Vagina (tissue), 2 donors: ENCODE results near the gene ASF1A. TPM values are rescaled to one million over a fixed set of nuclear protein-coding genes. Genes with fewer than 3 reads are reported as not detected.

Experiments
- DNase-seq, 2 donors: peaks; one replicate each; pipeline ENCODE4 v3.0.0-alpha.2; 2017; ENCODE audit errors: extremely low spot score in 2 of 2
- H3K27ac ChIP-seq: fragments of 200-600 bp; sonication (generic); one replicate; pipeline ENCODE4 v1.5.1; 2019
- H3K27me3 ChIP-seq: fragments of 200-600 bp; sonication (generic); one replicate; pipeline ENCODE4 v1.5.1; 2019
- H3K36me3 ChIP-seq, 2 donors: fragments of 200-600 bp; sonication (generic); one replicate each; pipeline ENCODE4 v1.5.1; 2017 to 2019
- H3K4me1 ChIP-seq: fragments of 200-600 bp; sonication (generic); one replicate; pipeline ENCODE4 v1.5.1; 2019
- H3K4me3 ChIP-seq, 2 donors: fragments of 200-600 bp; sonication (generic); 1 replicate in 1 of 2; 2 replicates in 1 of 2; pipeline ENCODE4 v1.5.1; 2016 to 2019
- H3K9me3 ChIP-seq: fragments of 200-600 bp; sonication (generic); one replicate; pipeline ENCODE4 v1.5.1; 2019
- CTCF ChIP-seq, 3 experiments: fragments of 450-650 bp in 2 of 3; fragments of 200-600 bp in 1 of 3; sonication (generic) in 1 of 3; IDR thresholded peaks; one replicate each; pipeline ENCODE4 v1.5.1; 2017 to 2019; ENCODE audit warnings: antibody characterized with exemption in 3 of 3, mild to moderate bottlenecking in 2 of 3, moderate library complexity in 2 of 3
- POLR2A ChIP-seq, 2 donors: fragments of 450-650 bp; IDR thresholded peaks; one replicate each; pipeline ENCODE4 v1.6.1; 2017; ENCODE audit warnings: antibody characterized with exemption in 2 of 2, mild to moderate bottlenecking in 2 of 2, moderate library complexity in 2 of 2
- POLR2AphosphoS5 ChIP-seq, 2 donors: sonication (generic); formaldehyde crosslinking; IDR thresholded peaks; one replicate each; pipeline ENCODE4 v1.9.0; 2017; ENCODE audit warnings: antibody characterized with exemption in 2 of 2, mild to moderate bottlenecking in 2 of 2, low read depth in 1 of 2; ENCODE audit not compliant: insufficient read depth in 1 of 2
- intact Hi-C: fragments of 100-400 bp; cut with DNase I; formaldehyde crosslinking; loops from one replicate; pipeline ENCODE4 v1.15.1; 2023
- total RNA-seq: library from RNA; depleted of rRNA; stranded (reverse); fragments of >200 nt; gene quantifications from one replicate; pipeline ENCODE4 v1.2.3, GENCODE V29; 2016

ASF1A gene
- total RNA-seq, 1 donor from 2014 or later = 7.9 TPM

DNA sequence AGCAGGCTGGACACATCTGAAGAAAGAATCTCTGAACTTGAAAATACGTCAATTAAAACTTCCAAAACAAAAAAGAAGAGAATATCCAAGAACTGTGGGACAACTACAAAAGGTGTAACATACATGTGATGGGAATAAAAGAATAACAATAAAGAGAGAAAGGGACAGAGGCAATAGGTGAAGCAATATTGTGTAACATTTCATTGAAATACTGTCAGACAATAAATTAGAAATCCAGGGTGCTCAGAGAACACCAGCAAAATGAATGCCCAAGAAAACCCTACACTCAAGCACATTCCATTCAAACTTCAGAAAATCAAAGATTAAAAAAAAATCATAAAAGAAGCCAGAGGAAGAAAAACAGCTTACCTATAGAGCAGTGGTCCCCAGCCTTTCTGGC, 33.6 kb upstream of the ASF1A start:
- Histone ChIP-seq H3K36me3 (no peaks in the 10 kb centered on the region), H3K27me3 (no peaks in the 10 kb centered on the region), H3K4me3 (no peak overlapping the region), H3K27ac (no peak overlapping the region), H3K4me1 (peaks cover 9% of the 10 kb centered on the region), H3K9me3 (no peaks in the 10 kb centered on the region)
- intact Hi-C loops = no loop called here
- TF ChIP-seq POLR2A (IDR thresholded peaks at IDR 0.05) (no peak), POLR2AphosphoS5 (IDR thresholded peaks at IDR 0.05; ENCODE audit: insufficient read depth in 1 of 2, low read depth in 1 of 2) (no peak), CTCF (IDR thresholded peaks at IDR 0.05) (no peak)
- no peak for DNase-seq

GRCh38 chr6:118860880-118861279, 33.1 kb upstream of the ASF1A start:
- Histone ChIP-seq H3K27me3 (no peaks in the 10 kb centered on the region), H3K4me3 (no peak overlapping the region), H3K9me3 (no peaks in the 10 kb centered on the region), H3K27ac (no peak overlapping the region), H3K4me1 (peaks cover 10% of the 10 kb centered on the region), H3K36me3 (no peaks in the 10 kb centered on the region)
- intact Hi-C loops = no loop called here
- no peak for DNase-seq
- TF ChIP-seq POLR2A (IDR thresholded peaks at IDR 0.05) (no peak), POLR2AphosphoS5 (IDR thresholded peaks at IDR 0.05; ENCODE audit: insufficient read depth in 1 of 2, low read depth in 1 of 2) (no peak), CTCF (IDR thresholded peaks at IDR 0.05) (no peak)

GRCh38 chr6:118862443-118862842, 31.5 kb upstream of the ASF1A start:
- H3K27me3 ChIP-seq = no peaks in the 10 kb centered on the region
- H3K4me1 ChIP-seq = peaks cover 10% of the 10 kb centered on the region
- no peaks in the 10 kb centered on the region for H3K36me3 ChIP-seq
- H3K9me3 ChIP-seq = no peaks in the 10 kb centered on the region
- intact Hi-C loops = no loop called here
- no peak for DNase-seq
- H3K4me3 ChIP-seq = no peak overlapping the region
- no peak overlapping the region for H3K27ac ChIP-seq
- TF ChIP-seq POLR2AphosphoS5 (IDR thresholded peaks at IDR 0.05; ENCODE audit: insufficient read depth in 1 of 2, low read depth in 1 of 2) = no peak
- TF ChIP-seq CTCF (IDR thresholded peaks at IDR 0.05) = no peak
- TF ChIP-seq POLR2A (IDR thresholded peaks at IDR 0.05) = no peak

GRCh38 chr6:118864341-118865099, 29.4 kb upstream of the ASF1A start:
- DNase-seq = no peak
- Histone ChIP-seq H3K36me3 (no peaks in the 10 kb centered on the region), H3K4me1 (peaks cover 10% of the 10 kb centered on the region), H3K4me3 (no peak overlapping the region), H3K27me3 (no peaks in the 10 kb centered on the region), H3K27ac (no peak overlapping the region), H3K9me3 (no peaks in the 10 kb centered on the region)
- TF ChIP-seq POLR2A (IDR thresholded peaks at IDR 0.05) (no peak), POLR2AphosphoS5 (IDR thresholded peaks at IDR 0.05; ENCODE audit: insufficient read depth in 1 of 2, low read depth in 1 of 2) (no peak), CTCF (IDR thresholded peaks at IDR 0.05) (no peak)
- intact Hi-C loops = no loop called here

DNA sequence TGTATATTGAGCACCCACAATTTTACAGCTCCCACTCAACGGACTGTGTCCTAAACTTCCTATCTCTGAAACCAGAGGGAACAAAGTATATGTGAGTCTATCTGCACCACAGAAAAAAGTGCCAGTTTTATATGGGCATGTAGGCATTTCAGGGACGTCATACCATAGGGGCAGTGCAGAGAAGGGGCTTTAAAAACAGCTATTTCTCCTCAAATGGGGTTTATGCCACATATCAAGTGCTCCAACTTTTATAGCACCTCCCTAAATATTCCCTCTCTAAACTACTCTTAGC, 28.9 kb upstream of the ASF1A start:
- Histone ChIP-seq H3K36me3 (no peaks in the 10 kb centered on the region), H3K27me3 (no peaks in the 10 kb centered on the region), H3K4me1 (peaks cover 10% of the 10 kb centered on the region), H3K27ac (no peak overlapping the region), H3K4me3 (no peak overlapping the region), H3K9me3 (no peaks in the 10 kb centered on the region)
- no peak for DNase-seq
- intact Hi-C loops = no loop called here
- TF ChIP-seq POLR2AphosphoS5 (IDR thresholded peaks at IDR 0.05; ENCODE audit: insufficient read depth in 1 of 2, low read depth in 1 of 2) = no peak
- no peak for TF ChIP-seq CTCF (IDR thresholded peaks at IDR 0.05)
- no peak for TF ChIP-seq POLR2A (IDR thresholded peaks at IDR 0.05)
